ENCODE data around the gene TRAPPC11. TPM values are rescaled to one million over a fixed set of nuclear protein-coding genes. Genes with fewer than 3 reads are reported as not detected.

TRAPPC11 gene
- total RNA-seq, 1 donor from 2014 or later, result 54.3 TPM

DNA sequence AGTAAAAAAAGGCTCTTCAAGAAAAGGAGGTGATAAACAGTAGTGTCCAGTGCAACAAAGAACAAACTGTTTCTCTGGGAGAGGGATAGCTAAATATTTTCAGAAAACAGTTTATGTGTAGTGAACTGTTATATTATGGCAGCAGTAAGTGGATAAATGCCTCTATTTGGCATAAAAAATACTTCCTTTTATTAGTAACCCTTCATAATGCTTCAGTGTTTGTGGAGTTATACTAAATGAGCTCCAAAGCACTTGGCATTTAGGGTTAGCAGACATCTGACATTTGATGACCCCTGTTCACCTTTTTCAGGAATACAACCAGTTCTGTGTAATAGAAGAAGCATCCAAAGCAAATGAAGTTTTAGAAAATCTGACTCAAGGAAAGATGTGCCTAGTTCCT is 31.9 kb downstream of the TRAPPC11 start:
- TF ChIP-seq, protein P1, sequence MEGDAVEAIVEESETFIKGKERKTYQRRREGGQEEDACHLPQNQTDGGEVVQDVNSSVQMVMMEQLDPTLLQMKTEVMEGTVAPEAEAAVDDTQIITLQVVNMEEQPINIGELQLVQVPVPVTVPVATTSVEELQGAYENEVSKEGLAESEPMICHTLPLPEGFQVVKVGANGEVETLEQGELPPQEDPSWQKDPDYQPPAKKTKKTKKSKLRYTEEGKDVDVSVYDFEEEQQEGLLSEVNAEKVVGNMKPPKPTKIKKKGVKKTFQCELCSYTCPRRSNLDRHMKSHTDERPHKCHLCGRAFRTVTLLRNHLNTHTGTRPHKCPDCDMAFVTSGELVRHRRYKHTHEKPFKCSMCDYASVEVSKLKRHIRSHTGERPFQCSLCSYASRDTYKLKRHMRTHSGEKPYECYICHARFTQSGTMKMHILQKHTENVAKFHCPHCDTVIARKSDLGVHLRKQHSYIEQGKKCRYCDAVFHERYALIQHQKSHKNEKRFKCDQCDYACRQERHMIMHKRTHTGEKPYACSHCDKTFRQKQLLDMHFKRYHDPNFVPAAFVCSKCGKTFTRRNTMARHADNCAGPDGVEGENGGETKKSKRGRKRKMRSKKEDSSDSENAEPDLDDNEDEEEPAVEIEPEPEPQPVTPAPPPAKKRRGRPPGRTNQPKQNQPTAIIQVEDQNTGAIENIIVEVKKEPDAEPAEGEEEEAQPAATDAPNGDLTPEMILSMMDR (IDR thresholded peaks at IDR 0.05; ENCODE audit: unreplicated experiment), result no peak
- peaks cover 23% of the 10 kb centered on the region for H3K36me3 Mint-ChIP-seq (ENCODE audit: insufficient read depth)
- no peaks in the 10 kb centered on the region for H3K27me3 Mint-ChIP-seq
- H3K27ac Mint-ChIP-seq, result no peak overlapping the region
- DNase-seq (ENCODE audit: low spot score, unreplicated experiment), result no peak
- H3K4me1 Mint-ChIP-seq (ENCODE audit: low read depth), result no peaks in the 10 kb centered on the region
- no peak overlapping the region for H3K4me3 Mint-ChIP-seq (ENCODE audit: low read depth)
- H3K9me3 Mint-ChIP-seq (ENCODE audit: low read depth), result no peaks in the 10 kb centered on the region

DNA sequence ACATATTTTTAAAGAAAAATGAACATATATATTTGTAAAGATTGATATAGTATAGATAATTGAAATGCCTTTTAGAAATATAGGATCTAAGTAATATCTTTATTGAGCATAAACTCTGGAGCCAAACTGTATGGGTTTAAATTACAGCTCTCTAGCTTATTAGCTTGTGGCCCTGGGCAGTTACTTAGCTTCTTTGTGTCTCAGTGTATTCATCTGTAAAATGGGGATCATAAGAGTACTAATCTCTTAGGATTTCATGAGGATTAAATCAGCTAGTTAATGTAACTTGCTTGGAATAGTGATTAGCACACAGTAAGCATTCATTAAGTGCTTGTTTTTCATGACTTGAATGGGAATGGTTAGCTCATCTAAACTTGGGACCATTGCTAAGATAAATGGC is 32.8 kb downstream of the TRAPPC11 start:
- Mint-ChIP-seq H3K36me3 (ENCODE audit: insufficient read depth) (peaks cover 27% of the 10 kb centered on the region), H3K27ac (no peak overlapping the region), H3K4me3 (ENCODE audit: low read depth) (no peak overlapping the region), H3K27me3 (no peaks in the 10 kb centered on the region), H3K4me1 (ENCODE audit: low read depth) (no peaks in the 10 kb centered on the region), H3K9me3 (ENCODE audit: low read depth) (no peaks in the 10 kb centered on the region)
- TF ChIP-seq, protein P1 (IDR thresholded peaks at IDR 0.05; ENCODE audit: unreplicated experiment), result no peak
- no peak for DNase-seq (ENCODE audit: low spot score, unreplicated experiment)

- no peaks in the 10 kb centered on the region for H3K27me3 Mint-ChIP-seq
- TF ChIP-seq, protein P1 (IDR thresholded peaks at IDR 0.05; ENCODE audit: unreplicated experiment), result no peak
- no peak for DNase-seq (ENCODE audit: low spot score, unreplicated experiment)
- H3K9me3 Mint-ChIP-seq (ENCODE audit: low read depth), result no peaks in the 10 kb centered on the region
- H3K4me3 Mint-ChIP-seq (ENCODE audit: low read depth), result no peak overlapping the region
- peaks cover 48% of the 10 kb centered on the region for H3K36me3 Mint-ChIP-seq (ENCODE audit: insufficient read depth)
- no peaks in the 10 kb centered on the region for H3K4me1 Mint-ChIP-seq (ENCODE audit: low read depth)
- H3K27ac Mint-ChIP-seq, result no peak overlapping the region
Measured at GRCh38 chr4:183698909-183699308, 39.8 kb downstream of the TRAPPC11 start.

DNA sequence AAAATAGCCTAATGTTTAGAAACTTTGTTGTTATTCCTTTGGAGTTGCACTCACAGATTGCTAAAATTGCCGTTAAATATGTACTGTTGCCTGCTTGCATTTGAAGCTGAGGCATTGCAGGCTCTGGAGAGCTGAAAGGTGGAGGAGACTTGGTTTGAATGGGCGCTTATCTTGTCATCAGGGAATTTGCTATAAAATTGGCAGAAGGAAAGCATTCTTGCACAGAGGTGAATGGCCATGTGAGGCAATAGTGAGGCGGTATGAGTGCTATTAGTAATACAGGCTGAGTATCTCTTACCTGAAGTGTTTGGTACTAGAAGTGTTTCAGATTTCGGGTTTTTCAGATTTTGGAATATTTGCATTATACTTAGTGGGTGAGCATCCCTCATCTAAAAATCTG is 41.3 kb downstream of the TRAPPC11 start:
- Mint-ChIP-seq H3K9me3 (ENCODE audit: low read depth) (no peaks in the 10 kb centered on the region), H3K27me3 (no peaks in the 10 kb centered on the region), H3K4me1 (ENCODE audit: low read depth) (no peaks in the 10 kb centered on the region), H3K27ac (no peak overlapping the region), H3K36me3 (ENCODE audit: insufficient read depth) (peaks cover 53% of the 10 kb centered on the region), H3K4me3 (ENCODE audit: low read depth) (no peak overlapping the region)
- TF ChIP-seq, protein P1 (IDR thresholded peaks at IDR 0.05; ENCODE audit: unreplicated experiment), result no peak
- DNase-seq (ENCODE audit: low spot score, unreplicated experiment), result no peak

DNA sequence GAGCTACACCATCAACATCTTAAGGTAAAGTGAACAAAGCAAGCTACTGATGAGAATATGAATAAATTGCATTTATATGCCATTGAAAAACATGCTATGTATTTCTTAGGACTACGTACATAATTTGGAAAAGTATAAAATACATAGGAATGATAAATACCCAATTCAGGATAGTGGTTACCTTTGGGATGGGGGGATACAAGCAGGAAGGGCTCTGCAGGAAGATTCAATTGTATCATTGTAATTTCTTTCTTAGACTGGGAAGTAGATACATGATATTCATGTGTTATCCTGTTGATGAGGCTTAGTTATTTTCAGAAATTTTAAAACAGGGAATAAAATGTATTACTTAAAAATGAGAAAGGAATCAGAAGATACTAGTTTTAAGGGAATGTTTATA is 43.4 kb downstream of the TRAPPC11 start:
- Mint-ChIP-seq H3K4me1 (ENCODE audit: low read depth) (no peaks in the 10 kb centered on the region), H3K9me3 (ENCODE audit: low read depth) (no peaks in the 10 kb centered on the region), H3K36me3 (ENCODE audit: insufficient read depth) (peaks cover 53% of the 10 kb centered on the region), H3K4me3 (ENCODE audit: low read depth) (no peak overlapping the region), H3K27ac (no peak overlapping the region), H3K27me3 (no peaks in the 10 kb centered on the region)
- TF ChIP-seq, protein P1 (IDR thresholded peaks at IDR 0.05; ENCODE audit: unreplicated experiment), result no peak
- DNase-seq (ENCODE audit: low spot score, unreplicated experiment), result no peak

Measured in progenitor cell of endocrine pancreas (in vitro differentiated cells).